ENCODE results near the gene MYRIP.

DNA sequence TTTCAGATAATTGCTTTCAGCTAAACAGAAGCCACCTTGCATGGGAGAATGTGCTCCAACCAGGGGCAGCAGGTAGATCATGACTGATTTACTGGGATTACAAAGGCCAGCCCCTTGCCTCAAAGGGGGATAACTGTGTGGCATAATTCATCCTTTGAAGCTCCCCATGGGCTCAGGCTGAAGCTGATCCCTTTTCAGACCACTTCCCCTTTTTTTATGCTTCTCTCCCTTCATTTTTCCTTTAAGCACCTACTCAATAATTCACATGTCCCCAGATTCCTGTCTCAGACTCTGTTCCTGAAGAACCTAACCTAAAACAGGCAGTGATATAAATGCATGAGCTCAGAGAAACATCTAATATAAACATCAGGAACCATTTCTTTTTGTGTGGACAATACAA is 8.2 kb upstream of the MYRIP start:
- TF ChIP-seq, protein P1, sequence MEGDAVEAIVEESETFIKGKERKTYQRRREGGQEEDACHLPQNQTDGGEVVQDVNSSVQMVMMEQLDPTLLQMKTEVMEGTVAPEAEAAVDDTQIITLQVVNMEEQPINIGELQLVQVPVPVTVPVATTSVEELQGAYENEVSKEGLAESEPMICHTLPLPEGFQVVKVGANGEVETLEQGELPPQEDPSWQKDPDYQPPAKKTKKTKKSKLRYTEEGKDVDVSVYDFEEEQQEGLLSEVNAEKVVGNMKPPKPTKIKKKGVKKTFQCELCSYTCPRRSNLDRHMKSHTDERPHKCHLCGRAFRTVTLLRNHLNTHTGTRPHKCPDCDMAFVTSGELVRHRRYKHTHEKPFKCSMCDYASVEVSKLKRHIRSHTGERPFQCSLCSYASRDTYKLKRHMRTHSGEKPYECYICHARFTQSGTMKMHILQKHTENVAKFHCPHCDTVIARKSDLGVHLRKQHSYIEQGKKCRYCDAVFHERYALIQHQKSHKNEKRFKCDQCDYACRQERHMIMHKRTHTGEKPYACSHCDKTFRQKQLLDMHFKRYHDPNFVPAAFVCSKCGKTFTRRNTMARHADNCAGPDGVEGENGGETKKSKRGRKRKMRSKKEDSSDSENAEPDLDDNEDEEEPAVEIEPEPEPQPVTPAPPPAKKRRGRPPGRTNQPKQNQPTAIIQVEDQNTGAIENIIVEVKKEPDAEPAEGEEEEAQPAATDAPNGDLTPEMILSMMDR (IDR thresholded peaks at IDR 0.05; ENCODE audit: low read depth, low read length), result no peak
- no peak for TF ChIP-seq EZH2phosphoT487 (IDR thresholded peaks at IDR 0.05; ENCODE audit: low read depth)

All from OCI-LY3 (cell line).